ENCODE data around the gene MST1. TPM values are rescaled to one million over a fixed set of nuclear protein-coding genes. Genes with fewer than 3 reads are reported as not detected.
A peak's percentile ranks its signal among the peaks of the same experiment; 100 is the strongest.

MST1 gene
- total and polyA plus RNA-seq, 2 of the 8 experiments (the other 6 are each of a cell fraction or from before 2014, with no cell fraction given): 6.2 to 9.5 TPM

GRCh38 chr3:49719214-49719884 lies 30.1 kb upstream of the MST1 start, which contains the start of gene AMIGO3 (continued):
- TF ChIP-seq CHD7 (IDR thresholded peaks at IDR 0.05; ENCODE audit: insufficient replicate concordance, low read length): no peak
- no peak for TF ChIP-seq RXRA (IDR thresholded peaks at IDR 0.05; ENCODE audit: insufficient read depth, low read depth, low read length)
- no peak for TF ChIP-seq SIX5 (IDR thresholded peaks at IDR 0.05; ENCODE audit: low read depth, low read length)
- no peak for TF ChIP-seq TCF12 (IDR thresholded peaks at IDR 0.05; ENCODE audit: low read depth, low read length)
- no peak for TF ChIP-seq BACH1 (IDR thresholded peaks at IDR 0.05; ENCODE audit: low read length)
- TF ChIP-seq JUN (IDR thresholded peaks at IDR 0.05; ENCODE audit: low read depth, low read length): no peak
- no peak for TF ChIP-seq NANOG (IDR thresholded peaks at IDR 0.05; ENCODE audit: insufficient read depth, low read depth, low read length, poor library complexity, severe bottlenecking)
- TF ChIP-seq POLR2A (IDR thresholded peaks at IDR 0.05; ENCODE audit: control extremely low read depth in 1 of 2, low read depth in 2 of 2, low read length in 2 of 2): peak in 1 of 2 experiments; percentile 95; a peak in 2 of 3 replicates
- peak; percentile 80; the same call in 1 of the 2 replicates for TF ChIP-seq SP1 (IDR thresholded peaks at IDR 0.05; ENCODE audit: low read depth, low read length)
- TF ChIP-seq CEBPB (IDR thresholded peaks at IDR 0.05; ENCODE audit: low read depth, low read length): no peak
- peak; percentile 5; the same call in 1 of the 2 replicates for TF ChIP-seq MAX (IDR thresholded peaks at IDR 0.05)
- TF ChIP-seq CBX5 (IDR thresholded peaks at IDR 0.05; ENCODE audit: low read depth, low read length): no peak
